ENCODE measurements around the gene CAMTA1.
A peak's percentile ranks its signal among the peaks of the same experiment; 100 is the strongest.
"Not testable (repeated sequence)": the region's sequence is repeated elsewhere in the genome, so short reads cannot be mapped to it uniquely, and the experiment has no call there.

Gene CAMTA1

GRCh38 chr1:7702365-7702764 is 917.1 kb downstream of the CAMTA1 start:
- no peak for DNase-seq (ENCODE audit: low read depth)

GRCh38 chr1:7703321-7704213 is 918.3 kb downstream of the CAMTA1 start:
- peak; percentile 31 for DNase-seq (ENCODE audit: low read depth)

GRCh38 chr1:7704214-7705047 is 919.2 kb downstream of the CAMTA1 start:
- DNase-seq (ENCODE audit: low read depth) = peak; percentile 86

GRCh38 chr1:7705048-7705907 is 920.0 kb downstream of the CAMTA1 start:
- DNase-seq (ENCODE audit: low read depth) = peak; percentile 43

GRCh38 chr1:7705908-7706216 is 920.6 kb downstream of the CAMTA1 start:
- DNase-seq (ENCODE audit: low read depth) = no peak

- DNase-seq (ENCODE audit: low read depth) = no peak
Measured at GRCh38 chr1:7707527-7707926, 922.3 kb downstream of the CAMTA1 start.

- not testable (repeated sequence) for DNase-seq (ENCODE audit: low read depth)
Measured at GRCh38 chr1:7708065-7708464, 922.8 kb downstream of the CAMTA1 start.

- DNase-seq (ENCODE audit: low read depth) = no peak
Measured at GRCh38 chr1:7710859-7711258, 925.6 kb downstream of the CAMTA1 start.

- no peak for DNase-seq (ENCODE audit: low read depth)
Measured at GRCh38 chr1:7712731-7713323, 927.6 kb downstream of the CAMTA1 start.

- no peak for DNase-seq (ENCODE audit: low read depth)
Measured at GRCh38 chr1:7716506-7716905, 931.3 kb downstream of the CAMTA1 start.

- no peak for DNase-seq (ENCODE audit: low read depth)
Measured at GRCh38 chr1:7717748-7718368, 932.6 kb downstream of the CAMTA1 start.

GRCh38 chr1:7719468-7720094 is 934.3 kb downstream of the CAMTA1 start:
- no peak for DNase-seq (ENCODE audit: low read depth)

GRCh38 chr1:7721940-7722669 is 936.9 kb downstream of the CAMTA1 start:
- no peak for DNase-seq (ENCODE audit: low read depth)

- no peak for DNase-seq (ENCODE audit: low read depth)
Measured at GRCh38 chr1:7722670-7723012, 937.4 kb downstream of the CAMTA1 start.

GRCh38 chr1:7726623-7727022 is 941.4 kb downstream of the CAMTA1 start:
- DNase-seq (ENCODE audit: low read depth) = no peak

GRCh38 chr1:7727809-7728471 is 942.7 kb downstream of the CAMTA1 start:
- no peak for DNase-seq (ENCODE audit: low read depth)

GRCh38 chr1:7729761-7730160 is 944.5 kb downstream of the CAMTA1 start:
- no peak for DNase-seq (ENCODE audit: low read depth)

GRCh38 chr1:7732331-7732730 is 947.1 kb downstream of the CAMTA1 start:
- DNase-seq (ENCODE audit: low read depth) = no peak

- no peak for DNase-seq (ENCODE audit: low read depth)
Measured at GRCh38 chr1:7733276-7733675, 948.0 kb downstream of the CAMTA1 start.

GRCh38 chr1:7738044-7738443 is 952.8 kb downstream of the CAMTA1 start:
- DNase-seq (ENCODE audit: low read depth) = no peak
